HCT116 (cell line): ENCODE data around the gene DCAF17.

Experiments
- CTCF ChIP-seq, 3 experiments: fragments of 200-600 bp in 1 of 3; sonication (generic) in 1 of 3; IDR thresholded peaks in 2 of 3; conservative IDR thresholded peaks in 1 of 3; 2 replicates each; pipeline ENCODE4 v1.5.1; 2012 to 2017; ENCODE audit warnings: low read depth in 2 of 3, low read length in 2 of 3, antibody characterized with exemption in 1 of 3, borderline replicate concordance in 1 of 3, control low read depth in 1 of 3, mild to moderate bottlenecking in 1 of 3, mixed read lengths in 1 of 3, mixed run types in 1 of 3, moderate library complexity in 1 of 3; ENCODE audit not compliant: insufficient read depth in 1 of 3
- JUND ChIP-seq: IDR thresholded peaks from 2 replicates; pipeline ENCODE4 v1.6.1; 2012
- POLR2A ChIP-seq: IDR thresholded peaks from 2 replicates; pipeline ENCODE4 v1.7.0; 2011; ENCODE audit warnings: borderline replicate concordance; ENCODE audit not compliant: insufficient read depth, insufficient read length; ENCODE audit errors: extremely low read depth
- POLR2AphosphoS5 ChIP-seq: IDR thresholded peaks from 2 replicates; pipeline ENCODE4 v1.6.1; 2011; ENCODE audit warnings: mild to moderate bottlenecking, low read depth, low read length, moderate library complexity
- TF ChIP-seq, protein P1 (sequence below): IDR thresholded peaks from 2 replicates; pipeline ENCODE4 v1.6.1; 2012; ENCODE audit warnings: low read depth

DNA sequence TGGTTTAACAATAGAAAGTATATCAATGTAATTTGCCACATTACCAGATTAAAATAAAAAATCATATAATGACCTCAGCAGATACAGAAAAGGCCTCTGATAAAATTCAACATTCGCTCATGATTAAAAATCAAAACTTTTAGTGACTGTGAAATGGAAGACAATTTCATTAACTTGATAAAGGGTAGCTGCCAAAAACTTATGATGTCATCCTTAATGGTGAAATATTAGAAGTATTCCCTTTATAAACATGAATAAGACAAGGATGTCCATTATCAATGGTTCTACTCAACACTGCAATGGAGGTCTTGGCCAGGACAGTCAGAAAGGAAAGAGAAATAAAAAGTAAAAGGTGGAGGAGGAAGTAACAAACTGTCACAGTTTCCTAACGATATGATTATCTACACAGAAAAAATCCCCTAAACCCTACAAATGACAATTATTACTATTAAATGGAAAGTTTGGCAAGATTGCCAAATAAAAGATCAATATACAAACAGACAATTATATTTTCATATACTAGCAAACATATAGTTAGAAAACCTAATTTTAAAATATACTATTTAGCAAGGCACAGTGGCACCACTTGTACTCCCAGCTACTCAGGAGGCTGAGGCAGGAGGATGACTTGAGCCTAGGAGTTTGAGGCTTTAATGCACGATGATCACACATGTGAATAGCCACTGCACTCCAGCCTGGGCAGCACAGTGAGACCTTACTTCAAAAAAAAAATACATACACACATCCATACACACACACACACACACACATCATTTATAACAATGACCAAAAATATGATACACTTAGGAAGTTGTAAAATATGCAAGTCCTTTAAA lies 13.1 kb upstream of the DCAF17 start:
- TF ChIP-seq CTCF (IDR thresholded peaks at IDR 0.05 in 2 of 3, conservative IDR thresholded peaks at IDR 0.05 in 1 of 3; ENCODE audit: borderline replicate concordance in 1 of 3, insufficient read depth in 1 of 3, low read depth in 2 of 3, low read length in 2 of 3) (no peak), JUND (no peak), POLR2A (no peak), POLR2AphosphoS5 (no peak)
- TF ChIP-seq, protein P1, sequence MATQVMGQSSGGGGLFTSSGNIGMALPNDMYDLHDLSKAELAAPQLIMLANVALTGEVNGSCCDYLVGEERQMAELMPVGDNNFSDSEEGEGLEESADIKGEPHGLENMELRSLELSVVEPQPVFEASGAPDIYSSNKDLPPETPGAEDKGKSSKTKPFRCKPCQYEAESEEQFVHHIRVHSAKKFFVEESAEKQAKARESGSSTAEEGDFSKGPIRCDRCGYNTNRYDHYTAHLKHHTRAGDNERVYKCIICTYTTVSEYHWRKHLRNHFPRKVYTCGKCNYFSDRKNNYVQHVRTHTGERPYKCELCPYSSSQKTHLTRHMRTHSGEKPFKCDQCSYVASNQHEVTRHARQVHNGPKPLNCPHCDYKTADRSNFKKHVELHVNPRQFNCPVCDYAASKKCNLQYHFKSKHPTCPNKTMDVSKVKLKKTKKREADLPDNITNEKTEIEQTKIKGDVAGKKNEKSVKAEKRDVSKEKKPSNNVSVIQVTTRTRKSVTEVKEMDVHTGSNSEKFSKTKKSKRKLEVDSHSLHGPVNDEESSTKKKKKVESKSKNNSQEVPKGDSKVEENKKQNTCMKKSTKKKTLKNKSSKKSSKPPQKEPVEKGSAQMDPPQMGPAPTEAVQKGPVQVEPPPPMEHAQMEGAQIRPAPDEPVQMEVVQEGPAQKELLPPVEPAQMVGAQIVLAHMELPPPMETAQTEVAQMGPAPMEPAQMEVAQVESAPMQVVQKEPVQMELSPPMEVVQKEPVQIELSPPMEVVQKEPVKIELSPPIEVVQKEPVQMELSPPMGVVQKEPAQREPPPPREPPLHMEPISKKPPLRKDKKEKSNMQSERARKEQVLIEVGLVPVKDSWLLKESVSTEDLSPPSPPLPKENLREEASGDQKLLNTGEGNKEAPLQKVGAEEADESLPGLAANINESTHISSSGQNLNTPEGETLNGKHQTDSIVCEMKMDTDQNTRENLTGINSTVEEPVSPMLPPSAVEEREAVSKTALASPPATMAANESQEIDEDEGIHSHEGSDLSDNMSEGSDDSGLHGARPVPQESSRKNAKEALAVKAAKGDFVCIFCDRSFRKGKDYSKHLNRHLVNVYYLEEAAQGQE = no peak
